NB4 (cell line): Measurements from ENCODE around the gene FAXDC2.

ENCODE experiments used
- POLR2A ChIP-seq: IDR thresholded peaks from 2 replicates; pipeline ENCODE4 v1.6.1; 2011; ENCODE audit warnings: mild to moderate bottlenecking; ENCODE audit not compliant: insufficient read length; ENCODE audit errors: extremely low read depth
- TF ChIP-seq, protein P1 (sequence below): IDR thresholded peaks from one replicate; pipeline ENCODE4 v1.5.1; 2012; ENCODE audit warnings: low read depth, low read length

DNA sequence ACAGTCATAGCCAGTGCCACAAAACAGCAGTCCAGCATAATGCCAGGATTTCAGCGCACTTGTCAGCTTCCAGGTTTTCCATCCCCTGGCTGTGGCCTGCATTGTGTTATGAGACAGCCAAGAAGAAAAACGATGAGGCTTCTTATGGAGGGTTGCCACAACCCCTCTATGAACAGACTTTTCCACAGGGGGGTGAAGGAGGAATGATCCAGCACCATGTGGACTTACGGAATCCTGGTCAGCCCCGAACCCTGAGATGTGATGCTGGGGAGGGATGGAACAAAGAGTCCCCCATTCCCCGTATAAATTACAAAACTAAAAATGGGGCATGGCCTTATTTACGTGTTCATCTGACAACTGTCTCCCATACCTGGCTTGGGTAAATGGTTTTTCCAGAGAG lies 32.6 kb downstream of the FAXDC2 start:
- TF ChIP-seq, protein P1, sequence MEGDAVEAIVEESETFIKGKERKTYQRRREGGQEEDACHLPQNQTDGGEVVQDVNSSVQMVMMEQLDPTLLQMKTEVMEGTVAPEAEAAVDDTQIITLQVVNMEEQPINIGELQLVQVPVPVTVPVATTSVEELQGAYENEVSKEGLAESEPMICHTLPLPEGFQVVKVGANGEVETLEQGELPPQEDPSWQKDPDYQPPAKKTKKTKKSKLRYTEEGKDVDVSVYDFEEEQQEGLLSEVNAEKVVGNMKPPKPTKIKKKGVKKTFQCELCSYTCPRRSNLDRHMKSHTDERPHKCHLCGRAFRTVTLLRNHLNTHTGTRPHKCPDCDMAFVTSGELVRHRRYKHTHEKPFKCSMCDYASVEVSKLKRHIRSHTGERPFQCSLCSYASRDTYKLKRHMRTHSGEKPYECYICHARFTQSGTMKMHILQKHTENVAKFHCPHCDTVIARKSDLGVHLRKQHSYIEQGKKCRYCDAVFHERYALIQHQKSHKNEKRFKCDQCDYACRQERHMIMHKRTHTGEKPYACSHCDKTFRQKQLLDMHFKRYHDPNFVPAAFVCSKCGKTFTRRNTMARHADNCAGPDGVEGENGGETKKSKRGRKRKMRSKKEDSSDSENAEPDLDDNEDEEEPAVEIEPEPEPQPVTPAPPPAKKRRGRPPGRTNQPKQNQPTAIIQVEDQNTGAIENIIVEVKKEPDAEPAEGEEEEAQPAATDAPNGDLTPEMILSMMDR: no peak
- no peak for TF ChIP-seq POLR2A
